Hepatic stellate cell (primary cell): ENCODE data around the gene RIT2.

Experiments
- DNase-seq: peaks from one replicate; pipeline ENCODE4 v3.0.0; 2011; ENCODE audit warnings: low spot score

The RIT2 gene

DNA sequence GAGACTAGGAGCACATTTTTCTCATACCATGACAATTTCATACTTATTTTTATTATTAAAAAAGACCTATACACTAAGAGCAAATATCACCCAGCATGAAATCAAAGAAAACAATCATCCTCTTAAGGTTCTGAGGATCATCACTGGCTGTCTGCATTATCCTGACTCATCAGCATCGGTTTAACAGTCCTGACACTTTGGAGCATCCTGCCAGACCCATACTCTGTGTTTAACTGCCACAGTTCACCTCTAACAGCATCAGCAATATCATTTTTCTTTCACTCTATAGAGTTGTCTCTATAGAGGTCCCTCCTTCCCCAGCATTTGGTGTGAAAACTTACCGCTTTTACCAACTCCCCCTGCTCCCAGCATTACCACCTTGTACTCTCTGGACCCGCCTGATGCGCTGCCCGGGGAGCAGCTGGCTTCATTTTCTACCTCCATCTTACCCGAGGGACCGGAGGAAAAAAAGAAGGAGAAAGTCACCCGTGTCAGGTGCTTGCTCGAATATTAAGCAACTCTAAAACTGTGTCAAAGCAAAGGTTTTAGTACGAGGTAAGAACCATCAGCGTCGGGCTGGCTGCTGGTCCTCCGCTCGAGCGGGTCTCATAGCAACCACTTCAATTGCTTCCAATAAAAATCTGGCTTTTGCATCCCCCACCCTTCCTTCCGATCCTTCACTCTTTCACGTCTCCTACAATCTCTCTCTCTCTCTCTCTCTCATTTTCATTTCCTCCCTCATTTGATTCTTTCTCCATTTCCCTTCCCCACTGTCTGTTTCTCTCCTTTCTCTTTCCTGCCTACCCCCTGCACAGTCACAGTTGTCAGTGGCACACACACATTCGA, at the start of gene RIT2:
Gene RIT2, minus strand, starts transcription at position 610 of the 846 bp plus-strand sequence.
- no peak for DNase-seq

DNA sequence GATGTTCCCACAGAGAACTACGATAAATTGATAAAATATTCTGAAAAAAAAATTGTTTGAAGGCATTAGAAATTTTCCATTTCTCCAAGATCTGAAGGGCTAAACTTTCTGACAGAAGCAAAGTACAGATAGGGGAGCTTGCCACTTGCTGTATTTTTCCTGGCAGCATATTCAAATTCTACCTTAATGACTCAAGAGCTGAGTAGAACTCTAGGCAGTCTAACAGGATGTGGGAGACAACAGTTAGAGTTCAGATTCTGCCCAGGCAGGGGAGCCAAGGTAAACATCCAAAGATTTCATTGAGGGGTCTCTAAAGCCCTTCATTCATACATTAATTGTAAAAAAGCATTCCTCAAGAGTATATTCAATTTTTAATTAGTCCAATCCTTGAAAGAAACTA, 46.0 kb upstream of the RIT2 start:
- DNase-seq, result peak; percentile 5

DNA sequence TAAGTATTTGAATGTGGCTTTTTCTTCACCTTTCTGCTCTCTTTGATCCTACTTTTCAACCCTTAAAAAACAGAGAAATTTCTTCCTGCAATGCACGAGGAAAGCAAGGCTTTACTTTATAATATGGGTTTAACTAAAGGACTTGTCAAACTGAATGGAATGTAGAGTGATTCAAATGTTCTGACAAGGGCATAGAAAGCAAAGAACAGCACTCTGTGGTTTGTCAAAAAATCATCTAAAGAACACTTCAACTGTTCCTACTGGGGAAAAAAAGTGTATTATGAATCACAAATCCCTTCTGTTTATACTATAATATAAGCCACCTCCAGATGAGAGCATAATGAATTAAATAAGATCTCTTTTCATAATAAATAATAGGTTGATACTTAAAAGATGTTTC, 45.0 kb upstream of the RIT2 start:
- DNase-seq, result peak; percentile 1

DNA sequence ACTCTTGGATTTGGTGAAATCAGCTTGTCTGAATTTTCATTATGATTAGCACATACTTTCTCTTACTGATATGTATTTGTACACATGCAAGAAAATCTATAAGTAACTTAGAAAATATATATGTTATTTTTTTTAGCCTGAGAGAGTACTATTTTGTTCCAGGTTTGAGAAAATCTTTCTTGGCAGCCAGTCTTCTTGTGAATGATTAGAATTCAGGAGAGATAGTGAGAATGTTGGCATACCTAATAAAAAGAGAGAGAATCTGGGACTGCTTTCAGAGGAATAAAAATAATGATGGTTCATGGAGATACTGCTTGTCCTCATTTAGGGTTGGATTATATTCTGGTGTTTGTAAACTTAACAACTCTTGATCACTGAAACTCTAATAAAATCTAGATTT, 44.4 kb upstream of the RIT2 start:
- no peak for DNase-seq

DNA sequence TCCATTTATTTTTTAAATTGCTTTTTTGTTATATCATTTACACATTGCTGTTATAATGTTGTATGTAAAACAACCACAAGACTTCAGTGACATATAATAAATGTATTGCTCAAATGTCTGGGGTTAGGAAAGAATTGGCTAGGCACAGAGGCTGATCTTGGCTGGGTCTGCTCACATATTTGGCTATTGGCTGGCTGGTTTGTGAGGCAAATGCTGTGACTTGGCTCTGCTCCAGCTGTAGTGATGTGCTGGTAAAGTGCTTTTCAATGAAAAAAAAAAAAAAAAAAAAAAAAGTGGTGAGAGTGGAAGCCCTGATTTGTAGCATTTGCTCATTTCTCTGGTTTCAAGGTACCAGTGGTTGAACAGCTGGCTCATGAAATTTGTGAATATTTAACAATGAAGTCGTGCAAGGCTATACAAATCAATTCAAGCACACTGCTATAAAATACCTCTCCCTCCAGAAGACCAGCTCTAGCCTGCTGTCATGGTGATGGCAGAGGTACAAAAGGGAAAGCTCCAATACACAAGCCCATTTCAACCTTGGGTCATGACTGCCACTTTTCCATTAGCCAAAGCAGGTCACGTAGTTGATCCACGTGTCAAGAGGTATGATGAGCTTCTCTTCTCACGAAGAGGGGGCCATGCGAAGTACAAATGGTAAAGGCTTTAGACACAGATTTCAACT, 43.7 kb upstream of the RIT2 start:
- no peak for DNase-seq

DNA sequence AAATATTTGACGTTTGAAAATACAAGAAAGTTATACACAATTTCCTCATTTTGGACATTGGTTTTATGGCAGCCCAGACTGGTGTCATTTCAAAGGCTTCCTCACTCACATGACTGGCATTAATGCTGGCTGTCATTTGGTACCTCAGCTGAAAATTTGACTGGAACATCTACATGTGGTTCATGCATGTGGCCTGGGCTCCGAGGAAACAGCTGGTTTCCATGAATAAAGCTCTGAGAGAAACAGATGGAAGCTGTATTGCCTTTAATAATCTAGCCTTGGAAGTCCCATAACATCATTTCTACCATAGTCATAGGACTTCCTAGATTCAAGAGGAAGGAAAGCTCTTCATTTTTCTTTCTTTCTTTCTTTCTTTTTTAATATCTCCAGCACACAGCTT, 42.9 kb upstream of the RIT2 start:
- no peak for DNase-seq

DNA sequence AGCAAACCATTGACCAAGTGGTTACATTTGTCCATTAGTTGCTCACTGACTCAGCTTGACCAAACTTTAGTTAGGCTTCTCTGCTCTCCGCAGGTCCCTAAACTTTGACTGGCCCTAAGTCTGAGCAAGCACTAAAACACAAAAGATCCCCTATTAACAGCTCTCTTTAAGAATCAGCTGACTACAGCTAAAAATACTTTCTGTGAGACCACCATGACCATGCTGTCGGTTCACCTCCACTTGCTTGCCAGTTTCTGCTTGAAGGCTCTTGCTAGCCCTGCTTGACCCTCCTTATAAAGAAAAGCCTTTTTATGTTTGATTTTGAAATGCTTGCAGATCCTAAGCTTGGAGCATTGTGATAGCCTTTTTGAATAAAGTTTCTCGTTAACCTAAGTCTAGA, 40.4 kb upstream of the RIT2 start:
- no peak for DNase-seq

DNA sequence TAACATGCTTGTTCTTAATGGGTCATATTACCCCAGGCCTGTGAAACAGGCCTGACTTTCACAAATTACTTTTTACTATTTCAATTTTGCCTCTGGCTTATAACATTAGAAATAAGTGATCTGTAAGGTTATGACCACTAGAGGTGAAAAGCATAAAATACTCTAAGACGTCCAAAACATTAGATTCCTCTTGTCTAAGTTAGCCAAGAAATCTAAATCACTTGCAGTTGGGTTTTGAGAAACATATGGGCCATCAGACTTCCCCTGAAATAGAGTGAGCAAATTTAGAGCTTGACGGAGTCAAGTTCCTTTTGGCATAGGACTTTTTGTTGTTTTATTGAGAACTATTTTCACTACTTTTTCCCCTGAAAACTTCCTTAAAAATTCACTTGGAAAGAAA, 32.7 kb upstream of the RIT2 start:
- DNase-seq, result no peak

DNA sequence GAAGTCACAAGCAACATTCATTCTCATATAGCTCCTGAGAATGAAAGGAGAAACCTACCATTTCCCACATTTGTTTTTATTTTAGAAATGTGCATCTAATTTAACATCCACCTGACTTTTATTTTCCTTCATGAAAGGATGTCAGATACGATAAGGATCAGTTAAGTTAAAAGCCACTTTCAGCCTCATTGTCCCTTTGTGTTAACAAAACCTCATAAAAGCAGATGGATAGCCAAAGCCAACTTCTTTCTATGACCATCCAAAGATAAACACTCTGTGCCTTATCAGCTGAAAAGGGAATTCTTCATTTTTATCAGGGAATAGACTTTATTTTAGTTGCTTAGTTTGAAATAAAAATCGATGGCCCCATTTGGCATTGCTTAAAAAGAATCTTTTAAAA, 25.7 kb upstream of the RIT2 start:
- DNase-seq, result no peak

DNA sequence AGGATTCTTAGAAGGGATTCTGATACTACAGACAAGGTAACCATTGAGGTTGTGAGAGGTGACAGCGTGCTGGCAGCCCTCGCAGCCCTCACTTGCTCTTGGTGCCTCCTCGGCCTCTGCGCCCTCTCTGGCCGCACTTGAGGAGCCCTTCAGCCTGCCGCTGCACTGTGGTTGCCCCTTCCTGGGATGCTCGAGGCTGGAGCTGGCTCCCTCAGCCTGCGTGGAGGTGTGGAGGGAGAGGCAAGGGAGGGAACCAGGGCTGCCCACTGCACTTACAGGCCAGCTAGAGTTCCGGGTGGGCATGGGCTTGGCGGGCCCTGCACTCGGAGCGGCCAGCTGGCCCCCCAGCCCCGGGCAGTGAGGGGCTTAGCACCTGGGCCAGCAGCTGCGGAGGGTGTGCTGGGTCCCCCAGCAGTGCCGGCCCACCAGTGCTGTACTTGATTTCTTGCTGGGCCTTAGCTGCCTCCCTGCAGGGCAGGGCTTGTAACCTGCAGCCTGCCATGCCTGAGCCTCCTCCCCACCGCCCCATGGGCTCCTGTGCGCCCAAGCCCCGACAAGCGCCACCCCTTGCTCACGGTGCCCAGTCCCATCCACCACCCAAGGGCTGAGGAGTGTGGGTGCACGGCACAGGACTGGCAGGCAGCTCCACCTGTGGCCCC, 23.9 kb upstream of the RIT2 start:
- DNase-seq, result no peak

DNA sequence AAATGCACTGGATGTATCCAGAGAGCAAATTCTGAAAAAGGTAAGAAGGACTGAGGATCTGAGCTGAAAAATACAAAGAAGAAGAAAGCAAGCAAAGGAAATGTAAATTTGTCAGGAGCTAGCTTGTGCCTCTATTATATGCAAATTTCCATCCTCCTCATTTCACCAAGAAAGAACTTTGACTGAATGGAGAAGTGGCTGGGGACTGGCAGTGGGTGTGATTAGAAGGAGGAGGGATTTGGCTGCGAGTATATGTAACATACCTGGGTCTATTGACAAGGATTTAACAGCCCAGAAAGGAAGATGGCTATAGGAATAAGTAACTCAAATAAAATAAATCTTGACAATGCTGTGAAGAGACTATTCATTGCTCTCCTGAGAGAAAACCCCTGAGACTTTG, 19.4 kb upstream of the RIT2 start:
- DNase-seq, result no peak

DNA sequence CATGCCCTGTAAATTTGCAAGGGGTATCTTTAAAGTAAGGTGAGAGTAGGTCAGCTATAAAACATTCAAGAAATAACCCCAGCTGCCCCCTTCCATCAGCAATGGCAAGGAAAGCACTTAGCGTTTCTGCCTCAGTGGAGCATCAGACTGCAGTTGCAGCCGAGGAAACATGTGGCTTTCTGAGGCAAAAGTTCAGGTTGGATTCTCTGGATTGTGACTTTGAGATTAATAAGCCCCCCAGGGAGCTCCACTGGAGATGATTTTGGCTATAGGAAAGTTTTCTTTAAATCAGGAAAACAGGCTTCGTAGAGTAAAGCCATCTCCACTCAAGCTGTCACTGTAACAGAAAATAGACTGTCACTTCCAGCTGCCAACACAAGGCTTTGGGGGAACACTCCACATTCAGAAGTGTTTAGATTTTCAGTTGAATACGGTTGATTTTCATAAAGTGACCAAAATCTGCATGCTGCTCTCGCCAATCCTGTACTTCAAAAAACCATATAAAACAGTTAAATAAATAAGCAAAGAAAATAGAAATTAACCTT, 15.3 kb upstream of the RIT2 start:
- DNase-seq, result no peak

DNA sequence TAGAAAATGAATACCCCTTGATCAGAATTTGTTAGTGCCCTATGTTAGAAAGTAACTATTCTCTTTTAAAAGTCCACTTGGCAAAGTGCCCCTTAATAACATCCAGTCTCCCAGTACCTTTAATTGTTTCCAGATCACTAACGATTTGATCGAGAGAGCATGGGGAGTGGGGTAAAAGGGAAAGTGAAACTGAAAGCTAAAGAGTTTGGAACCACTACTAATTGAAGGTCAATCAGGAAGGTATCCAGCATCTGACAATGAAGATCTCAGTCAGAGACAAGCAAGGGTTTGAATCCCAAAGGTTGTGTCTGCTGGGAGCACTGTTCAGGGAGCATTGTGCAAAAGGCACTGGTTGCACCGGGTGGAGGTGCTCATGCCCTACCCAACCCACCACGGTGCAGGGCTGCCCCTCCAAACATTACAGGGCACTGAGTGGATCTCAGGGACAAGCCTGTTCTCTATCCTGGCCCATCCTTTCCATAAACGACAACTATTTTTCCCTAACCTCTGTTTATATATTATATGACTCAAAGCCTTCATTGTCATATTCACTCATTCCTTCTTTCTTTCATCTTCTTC, 14.6 kb upstream of the RIT2 start:
- no peak for DNase-seq

DNA sequence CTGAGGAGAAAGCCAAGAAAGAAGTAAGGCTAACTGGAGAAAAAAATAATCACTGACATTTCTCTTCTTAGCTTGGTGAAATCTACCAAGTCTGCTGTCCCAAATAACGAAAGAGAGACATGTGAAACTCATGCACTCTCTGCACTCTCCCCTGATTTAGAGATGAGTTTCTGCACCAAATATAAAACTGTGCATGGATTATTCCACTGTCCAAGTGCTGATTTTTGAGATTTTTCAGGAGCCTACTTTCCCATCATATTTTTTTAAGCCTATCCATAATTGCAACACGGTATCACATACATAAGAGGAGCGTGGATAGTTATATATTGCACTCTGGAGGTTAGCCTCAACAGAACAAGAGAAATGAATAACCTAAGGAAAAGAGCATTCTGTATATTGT, 10.0 kb upstream of the RIT2 start:
- DNase-seq, result no peak

DNA sequence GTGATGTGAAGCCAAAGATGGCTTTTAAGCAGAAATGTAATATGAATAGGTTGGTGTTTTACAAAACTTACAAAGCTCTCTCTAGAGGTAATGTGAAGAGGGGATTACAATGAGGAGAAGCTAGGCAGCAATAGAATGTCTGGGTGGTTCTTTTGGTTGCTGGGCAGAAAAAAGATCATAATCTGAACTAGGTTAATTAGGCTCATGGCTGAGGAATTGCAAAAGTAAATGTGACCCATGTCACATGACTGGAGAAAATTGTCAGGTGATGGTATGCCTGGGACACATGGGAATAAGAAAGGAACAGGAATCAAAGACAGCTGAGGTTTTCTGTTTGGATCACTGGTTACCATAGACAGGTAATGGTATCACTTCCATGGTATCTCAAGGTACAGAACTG, 7.5 kb upstream of the RIT2 start:
- DNase-seq, result no peak

DNA sequence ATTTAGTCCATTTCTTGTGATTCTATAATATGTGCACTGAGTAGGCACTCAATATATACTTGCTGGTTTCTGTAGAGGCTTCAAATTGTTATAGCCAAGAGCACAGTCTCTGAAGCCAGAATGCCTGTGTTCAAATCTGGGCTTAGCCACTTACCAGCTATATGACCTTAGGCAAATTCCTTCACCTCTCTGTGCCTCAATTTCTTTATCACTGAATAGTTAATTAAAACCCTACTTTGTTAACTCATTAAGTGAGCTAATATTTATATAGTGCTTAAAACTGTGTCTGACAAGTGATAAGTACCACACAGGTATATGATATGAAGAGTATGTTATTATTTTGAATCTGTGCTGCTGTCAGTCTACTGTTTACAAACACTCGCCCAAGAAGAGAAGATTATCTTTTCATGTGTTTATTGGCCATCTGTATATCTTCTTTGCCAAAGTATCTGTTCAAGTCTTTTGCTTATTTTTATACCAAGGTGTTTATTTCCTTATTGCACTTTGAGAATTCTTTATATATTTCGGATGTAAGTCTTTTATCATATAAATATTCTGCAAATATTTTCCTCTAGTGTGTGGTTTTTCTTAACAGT, 1.3 kb upstream of the RIT2 start:
- DNase-seq, result no peak

DNA sequence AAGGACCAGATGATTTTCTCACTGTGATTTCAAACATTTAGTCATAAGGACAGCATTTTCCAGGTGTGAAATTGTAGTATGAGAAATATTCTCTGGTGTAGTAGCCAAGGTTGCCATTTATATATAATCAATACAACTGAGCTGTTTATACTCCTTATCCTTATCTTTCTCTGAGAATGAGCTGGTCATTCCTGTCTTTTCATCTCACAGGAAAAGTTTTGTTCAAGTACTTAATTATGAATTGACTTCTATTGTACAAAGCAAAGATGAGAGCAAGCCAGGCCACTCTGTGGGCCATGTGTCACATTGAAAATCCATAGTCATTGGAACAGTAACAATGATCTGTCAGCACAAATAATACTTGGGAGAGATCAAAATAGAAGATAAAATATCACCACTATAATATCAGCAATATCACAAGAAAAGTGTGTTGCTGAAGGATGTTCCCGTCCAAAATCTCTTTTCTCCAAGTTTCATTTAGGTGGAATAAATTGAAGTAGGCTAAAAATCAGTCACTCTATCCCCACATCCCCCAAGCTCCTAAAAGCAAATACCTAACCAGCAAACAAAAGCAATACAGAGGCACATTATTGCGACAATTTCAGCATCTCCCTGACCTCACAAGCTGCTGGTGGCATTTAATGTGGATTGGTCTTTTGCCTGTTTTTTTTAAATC, 2.1 kb downstream of the RIT2 start:
- DNase-seq, result no peak

DNA sequence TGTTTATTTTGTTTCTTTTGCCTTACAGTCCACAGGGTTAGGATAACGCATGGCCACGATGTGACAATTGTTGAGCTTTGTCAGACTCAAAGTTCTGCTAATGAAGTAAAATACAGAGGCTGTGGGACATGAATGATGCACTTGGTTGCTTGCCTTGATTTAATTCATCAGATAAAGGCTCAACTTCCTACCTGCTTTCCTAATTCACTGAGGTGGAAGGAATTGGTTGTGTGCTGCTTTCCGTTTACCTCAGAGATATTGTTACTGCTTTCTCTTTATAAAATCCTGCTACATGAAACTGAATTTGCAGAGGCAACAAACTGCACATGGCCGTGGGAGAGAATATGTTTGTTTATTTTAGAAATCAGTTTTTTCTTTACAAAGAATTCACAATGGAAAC, 6.6 kb downstream of the RIT2 start:
- DNase-seq, result no peak

DNA sequence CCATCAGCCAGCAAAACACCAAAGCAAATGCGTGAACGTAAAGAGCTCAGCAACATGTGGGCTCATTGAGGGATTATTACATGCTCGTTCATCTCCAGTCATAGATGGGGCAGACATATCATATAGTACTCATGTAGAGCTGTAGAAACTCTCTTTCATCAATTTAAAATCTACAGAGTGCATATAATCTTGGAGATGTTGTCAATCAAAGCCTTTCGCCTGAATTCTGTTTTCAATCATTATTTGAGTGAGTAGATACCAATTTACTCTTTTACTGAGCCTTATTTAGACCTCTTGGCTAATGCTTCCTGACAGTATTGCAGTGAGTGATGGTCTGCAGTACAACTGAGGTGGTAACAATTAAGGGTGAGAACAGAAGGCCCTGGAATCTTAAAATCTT, 7.0 kb downstream of the RIT2 start:
- no peak for DNase-seq

DNA sequence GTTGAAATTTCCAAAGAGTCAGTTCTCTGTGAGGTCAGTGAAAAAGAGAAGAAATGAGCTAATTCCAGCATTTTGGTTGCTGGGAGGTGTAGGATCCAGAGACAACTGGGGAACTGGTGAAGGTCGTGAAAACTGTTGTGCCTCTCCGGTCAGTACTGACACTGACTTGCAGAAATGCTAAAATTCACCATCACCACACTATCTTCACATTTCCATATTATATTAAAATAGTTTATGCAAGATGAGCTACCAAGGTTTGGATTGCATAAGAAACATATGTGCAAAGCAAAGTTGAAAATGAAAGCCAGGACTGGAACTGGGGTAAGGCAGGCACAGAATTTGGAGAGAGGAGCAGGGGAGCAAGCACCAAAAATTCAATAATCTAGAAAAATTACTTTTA, 21.8 kb downstream of the RIT2 start:
- DNase-seq, result no peak

DNA sequence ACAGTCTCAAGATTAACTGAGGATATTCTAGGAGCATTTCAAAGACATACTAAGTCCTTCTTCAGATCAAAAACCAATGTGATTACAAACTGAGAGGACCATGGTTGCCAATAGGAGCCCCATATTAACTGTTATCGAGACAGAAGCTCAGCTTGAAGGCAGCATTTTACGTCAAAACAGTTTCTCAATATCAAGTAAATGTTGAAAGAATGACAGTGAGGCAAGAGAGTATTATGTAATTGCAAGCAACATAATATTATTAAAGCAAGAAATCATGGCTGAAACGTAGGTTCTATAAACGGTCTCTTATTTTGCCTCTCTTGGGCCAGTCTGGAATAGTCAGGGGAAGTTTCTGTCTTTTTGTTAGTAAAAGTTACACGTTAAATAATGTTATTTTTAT, 22.9 kb downstream of the RIT2 start:
- no peak for DNase-seq

DNA sequence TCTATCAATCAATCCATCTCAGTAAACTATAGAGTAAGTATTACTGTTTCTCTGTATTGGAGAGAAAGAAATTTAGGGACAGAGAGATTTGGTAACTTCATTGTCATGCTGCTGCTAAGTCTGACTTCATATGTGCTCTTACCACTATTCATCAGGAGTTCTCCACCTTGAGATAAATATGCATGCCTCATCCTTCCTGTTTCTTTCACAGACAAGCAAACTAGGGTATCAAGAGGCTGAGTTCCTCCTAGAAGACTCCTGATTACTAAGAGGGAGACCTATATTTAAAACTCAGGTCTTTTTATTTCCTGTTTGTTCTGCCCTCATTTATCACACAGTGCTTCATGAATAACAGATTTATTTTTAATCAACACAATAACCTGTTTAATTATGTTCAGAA, 34.1 kb downstream of the RIT2 start:
- DNase-seq, result no peak
